Bone marrow (tissue), 2 donors: ENCODE measurements around the gene NHEJ1.
A peak's percentile ranks its signal among the peaks of the same experiment; 100 is the strongest.

Source experiments
- DNase-seq, 2 donors: peaks; one replicate each; lab custom pipeline; 2025; lab: John Stamatoyannopoulos, UW

NHEJ1 gene

GRCh38 chr2:219057709-219058540 is 102.7 kb downstream of the NHEJ1 start:
- peak; percentile 12 to 45 for DNase-seq

GRCh38 chr2:219056896-219057708 is 103.5 kb downstream of the NHEJ1 start:
- DNase-seq, result no peak

- no peak for DNase-seq
Measured at GRCh38 chr2:219056176-219056895, 104.3 kb downstream of the NHEJ1 start.

GRCh38 chr2:219054956-219055903 is 105.4 kb downstream of the NHEJ1 start:
- no peak for DNase-seq

- DNase-seq, result no peak
Measured at GRCh38 chr2:219049282-219049681, 111.3 kb downstream of the NHEJ1 start.

GRCh38 chr2:219045937-219046550 is 114.6 kb downstream of the NHEJ1 start:
- DNase-seq, result no peak

- no peak for DNase-seq
Measured at GRCh38 chr2:219042750-219043149, 117.9 kb downstream of the NHEJ1 start.

GRCh38 chr2:219042157-219042556 is 118.5 kb downstream of the NHEJ1 start:
- no peak for DNase-seq

GRCh38 chr2:219041252-219041651 is 119.4 kb downstream of the NHEJ1 start, which contains the start of gene CFAP65:
CFAP65 (minus strand) TSS chr2:219041516; CDS start chr2:219039048, 2,468 bp downstream.
- DNase-seq, result no peak

- no peak for DNase-seq
Measured at GRCh38 chr2:219038600-219038999, 122.0 kb downstream of the NHEJ1 start.

GRCh38 chr2:219037783-219038499 is 122.7 kb downstream of the NHEJ1 start:
- DNase-seq, result no peak

- DNase-seq, result no peak
Measured at GRCh38 chr2:219035942-219036341, 124.7 kb downstream of the NHEJ1 start.

- DNase-seq, result no peak
Measured at GRCh38 chr2:219034823-219035222, 125.8 kb downstream of the NHEJ1 start.

- DNase-seq, result no peak
Measured at GRCh38 chr2:219032051-219032745, 128.4 kb downstream of the NHEJ1 start.

- no peak for DNase-seq
Measured at GRCh38 chr2:219031005-219031738, 129.4 kb downstream of the NHEJ1 start.

GRCh38 chr2:219030177-219030940 is 130.3 kb downstream of the NHEJ1 start:
- DNase-seq, result no peak

- DNase-seq, result peak; percentile 42 to 44
Measured at GRCh38 chr2:219029829-219030165, 130.8 kb downstream of the NHEJ1 start.
